Neural progenitor cell (in vitro differentiated cells): Measurements from ENCODE around the gene HDAC4.

ENCODE experiments used
- EZH2phosphoT487 ChIP-seq: fragments of 200-600 bp; sonication (generic); IDR thresholded peaks from 2 replicates; pipeline ENCODE4 v1.6.1; 2017; ENCODE audit warnings: antibody characterized with exemption
- TF ChIP-seq, protein P1 (sequence below): fragments of 200-600 bp; sonication (generic); IDR thresholded peaks from 2 replicates; pipeline ENCODE4 v1.5.1; 2017; ENCODE audit warnings: antibody characterized with exemption, mild to moderate bottlenecking

DNA sequence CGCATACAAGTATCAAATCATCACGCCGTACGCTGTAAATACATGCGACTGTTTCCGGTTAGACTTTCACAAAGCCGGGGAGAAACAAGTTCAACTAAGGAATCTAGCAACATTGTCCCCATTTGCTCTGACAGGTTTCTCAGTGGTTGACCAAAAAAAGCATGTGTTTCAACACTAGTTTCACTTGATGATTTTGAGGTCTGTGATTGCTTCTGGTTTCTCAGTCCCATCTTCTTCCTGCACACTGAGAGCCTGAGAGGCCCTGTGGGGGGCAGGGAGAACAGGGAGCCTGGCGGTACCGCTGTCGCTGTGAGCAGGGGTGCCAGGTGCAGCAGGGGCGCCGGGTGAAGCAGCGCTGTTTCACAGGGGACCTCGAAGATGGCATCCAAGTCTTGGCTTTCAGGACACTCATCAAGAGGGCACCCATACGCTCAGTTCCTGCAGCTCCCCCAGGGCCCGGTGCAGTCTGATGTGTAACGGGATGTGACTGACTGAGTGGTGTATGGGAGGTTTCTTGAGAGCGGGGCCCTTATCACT lies 282.1 kb downstream of the HDAC4 start:
- TF ChIP-seq, protein P1, sequence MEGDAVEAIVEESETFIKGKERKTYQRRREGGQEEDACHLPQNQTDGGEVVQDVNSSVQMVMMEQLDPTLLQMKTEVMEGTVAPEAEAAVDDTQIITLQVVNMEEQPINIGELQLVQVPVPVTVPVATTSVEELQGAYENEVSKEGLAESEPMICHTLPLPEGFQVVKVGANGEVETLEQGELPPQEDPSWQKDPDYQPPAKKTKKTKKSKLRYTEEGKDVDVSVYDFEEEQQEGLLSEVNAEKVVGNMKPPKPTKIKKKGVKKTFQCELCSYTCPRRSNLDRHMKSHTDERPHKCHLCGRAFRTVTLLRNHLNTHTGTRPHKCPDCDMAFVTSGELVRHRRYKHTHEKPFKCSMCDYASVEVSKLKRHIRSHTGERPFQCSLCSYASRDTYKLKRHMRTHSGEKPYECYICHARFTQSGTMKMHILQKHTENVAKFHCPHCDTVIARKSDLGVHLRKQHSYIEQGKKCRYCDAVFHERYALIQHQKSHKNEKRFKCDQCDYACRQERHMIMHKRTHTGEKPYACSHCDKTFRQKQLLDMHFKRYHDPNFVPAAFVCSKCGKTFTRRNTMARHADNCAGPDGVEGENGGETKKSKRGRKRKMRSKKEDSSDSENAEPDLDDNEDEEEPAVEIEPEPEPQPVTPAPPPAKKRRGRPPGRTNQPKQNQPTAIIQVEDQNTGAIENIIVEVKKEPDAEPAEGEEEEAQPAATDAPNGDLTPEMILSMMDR = no peak
- TF ChIP-seq EZH2phosphoT487 = no peak
